Subcutaneous abdominal adipose tissue (tissue), 5 donors: ENCODE measurements around the gene ADAM12.

Experiments used
- H3K27ac ChIP-seq: one replicate; pipeline ENCODE4 v1.7.0; 2013; ENCODE audit warnings: low read depth, mild to moderate bottlenecking, inconsistent platforms, low read length, moderate library complexity
- H3K27me3 ChIP-seq, 5 donors: one replicate each; pipeline ENCODE4 v1.7.0; 2013; ENCODE audit warnings: low read length in 5 of 5, inconsistent platforms in 1 of 5; ENCODE audit not compliant: control insufficient read depth in 5 of 5, insufficient read depth in 4 of 5
- H3K36me3 ChIP-seq, 5 donors: one replicate each; pipeline ENCODE4 v1.7.0; 2013; ENCODE audit warnings: low read length in 5 of 5; ENCODE audit not compliant: control insufficient read depth in 5 of 5, insufficient read depth in 5 of 5
- H3K4me1 ChIP-seq, 5 donors: one replicate each; pipeline ENCODE4 v1.7.0; 2013; ENCODE audit warnings: low read length in 5 of 5, mild to moderate bottlenecking in 3 of 5, moderate library complexity in 1 of 5; ENCODE audit not compliant: control insufficient read depth in 5 of 5, insufficient read depth in 5 of 5
- H3K4me3 ChIP-seq, 5 donors: one replicate each; pipeline ENCODE4 v1.7.0; 2013; ENCODE audit warnings: low read length in 5 of 5, low read depth in 1 of 5
- H3K9ac ChIP-seq, 5 donors: one replicate each; pipeline ENCODE4 v1.7.0; 2013; ENCODE audit warnings: low read length in 5 of 5, mild to moderate bottlenecking in 4 of 5, moderate library complexity in 3 of 5
- H3K9me3 ChIP-seq, 5 donors: one replicate each; pipeline ENCODE4 v1.7.0; 2013; ENCODE audit warnings: low read length in 5 of 5; ENCODE audit not compliant: control insufficient read depth in 5 of 5
- donor health status: healthy.
- donor health status: healthy.
- donor health status: healthy.
- donor health status: healthy.
- donor health status: healthy.

ADAM12 gene

GRCh38 chr10:126302476-126302756, 85.9 kb downstream of the ADAM12 start:
- H3K27me3 ChIP-seq = no peaks in the 10 kb centered on the region
- no peak overlapping the region for H3K27ac ChIP-seq
- H3K4me1 ChIP-seq = peaks cover 0 to 20% (median 18%) of the 10 kb centered on the region in 5 donors
- H3K36me3 ChIP-seq = no peaks in the 10 kb centered on the region
- H3K9me3 ChIP-seq = peaks cover 0 to 3% (median 0%) of the 10 kb centered on the region in 5 donors
- H3K9ac ChIP-seq = peak overlapping the region in 1 of 5 donors; percentile 35
- H3K4me3 ChIP-seq = no peak overlapping the region

GRCh38 chr10:126301701-126302475, 86.4 kb downstream of the ADAM12 start:
- Histone ChIP-seq H3K36me3 (no peaks in the 10 kb centered on the region), H3K9me3 (peaks cover 0 to 3% (median 0%) of the 10 kb centered on the region in 5 donors), H3K9ac (no peak overlapping the region), H3K27me3 (no peaks in the 10 kb centered on the region), H3K27ac (no peak overlapping the region), H3K4me1 (peaks cover 0 to 20% (median 18%) of the 10 kb centered on the region in 5 donors), H3K4me3 (no peak overlapping the region)

- peaks cover 0 to 17% (median 12%) of the 10 kb centered on the region in 5 donors for H3K4me1 ChIP-seq
- H3K27me3 ChIP-seq = no peaks in the 10 kb centered on the region
- no peaks in the 10 kb centered on the region for H3K9me3 ChIP-seq
- no peak overlapping the region for H3K27ac ChIP-seq
- no peaks in the 10 kb centered on the region for H3K36me3 ChIP-seq
- H3K9ac ChIP-seq = peak overlapping the region in 2 of 5 donors; percentile 25 to 44
- H3K4me3 ChIP-seq = peak overlapping the region in 1 of 5 donors; percentile 30
Measured at GRCh38 chr10:126294451-126294850, 93.8 kb downstream of the ADAM12 start.

- H3K4me3 ChIP-seq = no peak overlapping the region
- H3K4me1 ChIP-seq = peaks cover 0 to 15% (median 7%) of the 10 kb centered on the region in 5 donors
- peaks cover 0 to 3% (median 0%) of the 10 kb centered on the region in 5 donors for H3K36me3 ChIP-seq
- H3K9ac ChIP-seq = no peak overlapping the region
- no peaks in the 10 kb centered on the region for H3K27me3 ChIP-seq
- no peak overlapping the region for H3K27ac ChIP-seq
- no peaks in the 10 kb centered on the region for H3K9me3 ChIP-seq
Measured at GRCh38 chr10:126290232-126290631, 98.0 kb downstream of the ADAM12 start.

GRCh38 chr10:126288547-126289493, 99.5 kb downstream of the ADAM12 start:
- no peaks in the 10 kb centered on the region for H3K9me3 ChIP-seq
- H3K27me3 ChIP-seq = no peaks in the 10 kb centered on the region
- peaks cover 0 to 9% (median under 1%) of the 10 kb centered on the region in 5 donors for H3K4me1 ChIP-seq
- no peak overlapping the region for H3K27ac ChIP-seq
- no peak overlapping the region for H3K9ac ChIP-seq
- no peak overlapping the region for H3K4me3 ChIP-seq
- peaks cover 0 to 3% (median 0%) of the 10 kb centered on the region in 5 donors for H3K36me3 ChIP-seq

- no peaks in the 10 kb centered on the region for H3K9me3 ChIP-seq
- no peaks in the 10 kb centered on the region for H3K27me3 ChIP-seq
- peaks cover 0 to 3% (median 0%) of the 10 kb centered on the region in 5 donors for H3K36me3 ChIP-seq
- no peak overlapping the region for H3K4me3 ChIP-seq
- peaks cover 0 to 7% (median 0%) of the 10 kb centered on the region in 5 donors for H3K4me1 ChIP-seq
- no peak overlapping the region for H3K27ac ChIP-seq
- H3K9ac ChIP-seq = no peak overlapping the region
Measured at GRCh38 chr10:126286256-126286780, 102.0 kb downstream of the ADAM12 start.

- H3K9me3 ChIP-seq = no peaks in the 10 kb centered on the region
- peaks cover 0 to 7% (median 0%) of the 10 kb centered on the region in 5 donors for H3K4me1 ChIP-seq
- H3K36me3 ChIP-seq = no peaks in the 10 kb centered on the region
- no peak overlapping the region for H3K9ac ChIP-seq
- H3K27me3 ChIP-seq = no peaks in the 10 kb centered on the region
- H3K27ac ChIP-seq = no peak overlapping the region
- H3K4me3 ChIP-seq = no peak overlapping the region
Measured at GRCh38 chr10:126283307-126283706, 105.0 kb downstream of the ADAM12 start.

- H3K9ac ChIP-seq = no peak overlapping the region
- no peak overlapping the region for H3K27ac ChIP-seq
- no peak overlapping the region for H3K4me3 ChIP-seq
- H3K27me3 ChIP-seq = no peaks in the 10 kb centered on the region
- H3K36me3 ChIP-seq = peaks cover 0 to 3% (median 0%) of the 10 kb centered on the region in 5 donors
- H3K9me3 ChIP-seq = no peaks in the 10 kb centered on the region
- no peaks in the 10 kb centered on the region for H3K4me1 ChIP-seq
Measured at GRCh38 chr10:126278851-126279250, 109.4 kb downstream of the ADAM12 start.

GRCh38 chr10:126277181-126277580, 111.1 kb downstream of the ADAM12 start:
- Histone ChIP-seq H3K36me3 (peaks cover 0 to 3% (median 0%) of the 10 kb centered on the region in 5 donors), H3K4me1 (no peaks in the 10 kb centered on the region), H3K9ac (no peak overlapping the region)

GRCh38 chr10:126272526-126272925, 115.8 kb downstream of the ADAM12 start:
- Histone ChIP-seq H3K27ac (no peak overlapping the region), H3K4me1 (no peaks in the 10 kb centered on the region)

More at GRCh38 chr10:126277181-126277580, 111.1 kb downstream of the ADAM12 start:
- Histone ChIP-seq H3K27ac (no peak overlapping the region), H3K9me3 (no peaks in the 10 kb centered on the region), H3K4me3 (no peak overlapping the region), H3K27me3 (no peaks in the 10 kb centered on the region)

More at GRCh38 chr10:126272526-126272925, 115.8 kb downstream of the ADAM12 start:
- H3K9me3 ChIP-seq = no peaks in the 10 kb centered on the region
- H3K4me3 ChIP-seq = no peak overlapping the region
- H3K27me3 ChIP-seq = no peaks in the 10 kb centered on the region
- H3K9ac ChIP-seq = no peak overlapping the region
- H3K36me3 ChIP-seq = peaks cover 0 to 3% (median 0%) of the 10 kb centered on the region in 5 donors
